Adipose tissue (tissue), 3 donors: Measurements from ENCODE around the gene ANKRD55. TPM values are rescaled to one million over a fixed set of nuclear protein-coding genes. Genes with fewer than 3 reads are reported as not detected.

Source experiments
- H3K27ac ChIP-seq: one replicate; pipeline ENCODE4 v1.5.1; 2013; ENCODE audit warnings: low read depth, low read length
- WGBS, 3 donors: extraction: QIAGEN DNeasy Blood & Tissue Kit; methylation state at CpG; one replicate each; pipeline ENCODE4 v1.1.7; 2013; 5-methylcytosine and 5-hydroxymethylcytosine counted together
- polyA plus RNA-seq, 3 donors: library from polyadenylated mRNA; stranded (reverse); fragments of 200-250 nt; gene quantifications; one replicate each; pipeline ENCODE4 v1.2.3, GENCODE V29; 2013
- donor health status: healthy with polysubstance abuse.
- donor health status: Bipolar disorder and iron deficiency.
- donor health status: healthy.

ANKRD55 gene
- polyA plus RNA-seq, 3 donors, result 0.07 to 0.34 (median 0.20) TPM

GRCh38 chr5:56183506-56183905 is 49.6 kb downstream of the ANKRD55 start:
- no peak overlapping the region for H3K27ac ChIP-seq
- WGBS, 3 donors, result 62 to 87% (median 74%) methylated on average over 4 of the region's 4 CpGs

- WGBS, 3 donors, result 65 to 75% (median 71%) methylated on average over 2 of the region's 2 CpGs
- H3K27ac ChIP-seq, result no peak overlapping the region
These were observed 53.7 kb downstream of the ANKRD55 start for GRCh38 chr5:56179442-56179841.

DNA sequence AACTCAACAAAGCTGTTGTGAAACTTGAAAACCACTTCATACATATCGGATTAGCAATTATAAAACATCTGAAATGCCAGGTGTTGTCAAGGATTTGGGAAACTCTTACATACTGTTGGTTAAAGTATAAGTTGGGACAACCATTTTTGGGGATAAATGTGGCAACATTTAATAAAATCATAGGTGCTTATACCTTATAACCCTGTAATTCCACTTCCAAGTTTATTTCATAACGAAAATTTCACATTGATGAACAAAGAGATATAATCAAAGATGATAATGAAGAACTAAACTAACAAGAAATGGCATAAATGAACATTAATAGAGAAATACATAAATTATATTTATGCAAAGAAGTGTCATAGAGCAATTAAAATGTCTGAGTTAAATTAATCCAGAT is 54.3 kb downstream of the ANKRD55 start:
- WGBS, 3 donors, result 76 to 95% (median 90%) methylated on average over 2 of the region's 2 CpGs
- H3K27ac ChIP-seq, result no peak overlapping the region

DNA sequence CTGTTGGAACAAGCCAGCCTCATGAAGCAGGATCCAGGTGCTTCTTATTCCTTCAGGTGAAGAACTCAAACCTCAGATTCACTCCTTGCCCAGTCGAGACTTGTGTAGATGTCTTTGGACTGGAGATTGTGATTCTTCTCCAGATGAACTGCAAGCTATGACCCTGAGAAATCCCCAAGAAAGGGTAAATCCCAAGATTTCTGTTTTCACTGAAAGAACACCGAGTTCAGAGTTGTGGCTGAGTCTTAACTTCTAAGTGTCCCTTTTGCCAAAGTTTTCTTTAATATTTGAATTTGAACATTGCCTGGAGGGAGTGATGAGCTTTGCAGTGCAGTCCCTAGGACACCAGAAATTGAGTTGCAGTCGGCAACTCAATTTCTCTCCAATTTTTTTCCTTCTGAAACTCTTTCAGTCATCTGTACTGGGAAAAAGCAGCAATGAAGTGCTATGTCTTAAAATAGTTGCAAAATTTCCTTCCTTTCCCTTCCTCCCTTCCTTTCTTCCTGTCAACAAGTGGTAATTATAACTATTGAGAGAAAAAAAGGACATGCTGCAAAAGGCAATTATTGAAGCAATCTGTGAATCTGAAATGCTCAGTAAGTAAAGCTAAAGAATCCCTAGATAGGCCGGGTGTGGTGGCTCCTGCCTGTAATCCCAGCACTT is 56.1 kb downstream of the ANKRD55 start:
- WGBS, 3 donors, result 44 to 62% (median 46%) methylated on average over 4 of the region's 4 CpGs
- no peak overlapping the region for H3K27ac ChIP-seq

DNA sequence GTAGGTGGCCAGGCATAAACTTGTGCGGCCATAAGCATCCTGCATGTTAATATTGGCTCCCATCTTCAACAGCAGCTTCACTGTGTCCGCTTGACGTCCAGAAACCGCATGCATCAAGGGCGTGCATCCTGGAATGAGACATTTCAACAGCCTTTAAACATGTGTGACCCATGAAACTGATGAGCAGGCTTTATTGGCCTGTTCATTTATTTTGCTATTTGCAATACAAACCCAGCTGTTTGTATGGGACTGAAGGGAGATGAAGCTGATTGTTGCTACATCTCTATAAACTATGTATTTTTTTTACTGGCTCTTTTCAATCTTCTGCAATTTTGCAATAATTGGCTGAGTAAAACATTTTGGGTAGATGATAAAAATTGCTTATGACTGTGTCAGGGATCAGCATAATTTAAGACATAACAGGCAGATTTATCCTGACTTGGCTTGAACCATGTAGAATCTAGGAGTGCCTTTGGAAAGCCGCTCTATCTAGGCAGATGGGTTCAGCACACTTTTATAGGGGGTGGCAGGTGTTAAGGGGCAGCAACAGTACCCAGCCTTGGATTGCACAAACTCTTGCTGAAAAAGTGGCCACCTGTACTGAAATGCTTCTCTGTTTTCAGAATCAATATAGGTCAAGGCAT is 56.9 kb downstream of the ANKRD55 start:
- no peak overlapping the region for H3K27ac ChIP-seq
- 56 to 87% (median 69%) methylated on average over 6 of the region's 6 CpGs for WGBS, 3 donors

DNA sequence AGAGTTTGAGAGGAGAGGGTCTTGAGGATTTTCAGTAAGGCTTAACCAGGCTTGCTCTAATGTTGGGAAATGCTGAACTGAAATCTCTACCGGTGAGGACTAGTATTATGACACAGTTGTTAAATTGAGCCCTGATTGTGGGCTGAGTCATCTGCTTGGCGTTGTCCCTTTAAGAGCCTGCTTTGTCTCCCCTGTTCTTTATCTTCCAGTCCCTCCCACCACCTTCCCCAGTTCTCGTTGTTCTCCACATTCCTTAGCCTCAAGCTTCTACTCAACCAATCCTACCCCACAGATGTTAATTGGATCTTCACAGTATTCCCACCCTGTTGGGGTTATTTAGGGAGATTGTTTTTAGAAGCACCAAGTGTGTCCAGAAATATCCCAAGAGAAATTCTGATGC is 57.6 kb downstream of the ANKRD55 start:
- 17 to 54% (median 18%) methylated on average over 3 of the region's 3 CpGs for WGBS, 3 donors

GRCh38 chr5:56175021-56175420 is 58.1 kb downstream of the ANKRD55 start:
- H3K27ac ChIP-seq, result no peak overlapping the region

More for the DNA sequence above, 57.6 kb downstream of the ANKRD55 start:
- no peak overlapping the region for H3K27ac ChIP-seq

DNA sequence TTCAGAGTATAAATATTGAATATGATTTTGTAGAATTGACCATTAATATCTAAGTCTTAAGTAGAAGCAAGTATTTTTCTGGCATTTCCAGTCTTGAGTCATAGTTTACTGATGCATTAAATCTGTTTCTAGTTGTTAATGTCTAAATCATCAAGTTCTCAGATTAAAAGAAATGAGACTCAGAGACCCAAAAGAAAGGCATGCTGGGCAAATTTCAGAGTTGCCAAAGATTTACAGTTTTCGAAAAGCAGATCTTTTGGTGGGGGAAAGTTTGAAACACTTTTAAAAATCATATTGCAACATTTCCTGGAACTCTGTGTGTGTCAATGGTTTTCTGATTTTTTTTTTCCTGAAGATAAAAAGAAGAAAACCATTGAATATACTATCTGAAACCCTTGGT is 60.9 kb downstream of the ANKRD55 start:
- H3K27ac ChIP-seq, result no peak overlapping the region
- WGBS, 3 donors, result 13 to 60% (median 15%) methylated on average over 1 of the region's 1 CpG

GRCh38 chr5:56170557-56170956 is 62.6 kb downstream of the ANKRD55 start:
- 65 to 76% (median 70%) methylated on average over 4 of the region's 4 CpGs for WGBS, 3 donors
- no peak overlapping the region for H3K27ac ChIP-seq

- H3K27ac ChIP-seq, result no peak overlapping the region
These were observed 63.2 kb downstream of the ANKRD55 start for GRCh38 chr5:56169949-56170348.

- 60 to 77% (median 67%) methylated on average over 2 of the region's 2 CpGs for WGBS, 3 donors
- no peak overlapping the region for H3K27ac ChIP-seq
These were observed 63.8 kb downstream of the ANKRD55 start for GRCh38 chr5:56169281-56169680.

DNA sequence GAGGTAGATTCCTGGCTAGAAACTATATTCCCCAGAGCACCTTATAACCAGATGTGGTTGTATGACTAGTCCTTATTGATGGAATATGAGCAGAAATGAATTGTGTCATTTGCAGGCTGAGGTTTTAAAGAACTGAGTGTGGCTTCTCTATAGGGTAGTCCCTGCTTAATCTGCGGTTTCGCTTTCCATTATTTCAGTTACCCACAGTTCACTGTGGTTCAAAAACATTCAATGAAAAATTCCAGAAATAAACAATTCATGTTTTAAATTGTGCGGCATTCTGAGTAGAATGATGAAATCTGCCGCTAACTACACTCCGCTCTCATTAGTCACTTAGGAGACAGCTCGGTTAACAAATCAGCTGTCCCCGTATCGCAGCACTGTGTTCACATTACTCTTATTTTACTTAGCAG is 65.1 kb downstream of the ANKRD55 start:
- H3K27ac ChIP-seq, result no peak overlapping the region
- WGBS, 3 donors, result 90 to 98% (median 90%) methylated on average over 8 of the region's 8 CpGs

GRCh38 chr5:56167519-56167918 is 65.6 kb downstream of the ANKRD55 start:
- no peak overlapping the region for H3K27ac ChIP-seq
- WGBS, 3 donors, result 56 to 77% (median 64%) methylated on average over 2 of the region's 2 CpGs

- WGBS, 3 donors, result 69 to 92% (median 75%) methylated on average over 6 of the region's 6 CpGs
- no peak overlapping the region for H3K27ac ChIP-seq
These were observed 66.3 kb downstream of the ANKRD55 start for GRCh38 chr5:56166671-56167385.

GRCh38 chr5:56164376-56164775 is 68.8 kb downstream of the ANKRD55 start:
- 23 to 49% (median 47%) methylated on average over 3 of the region's 3 CpGs for WGBS, 3 donors
- H3K27ac ChIP-seq, result no peak overlapping the region

DNA sequence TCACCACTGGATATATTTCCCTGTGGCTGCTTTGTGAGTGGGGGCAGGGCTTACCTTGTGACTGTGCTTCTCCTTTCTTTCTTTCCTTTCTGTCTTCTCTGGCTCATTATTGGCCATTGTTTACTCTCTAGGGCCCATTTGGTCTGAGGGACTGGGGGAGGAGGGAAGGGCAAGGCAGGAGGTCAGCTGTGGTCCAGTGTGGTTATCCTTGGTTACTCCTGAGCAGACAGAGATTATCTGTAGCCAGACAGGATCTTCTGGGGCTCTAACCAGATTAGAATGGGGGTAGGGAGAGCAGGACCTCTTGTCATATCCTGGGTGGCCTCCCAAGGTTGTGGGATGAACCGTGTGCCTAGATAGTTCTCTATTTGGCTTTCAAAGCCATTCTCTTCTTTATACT is 71.2 kb downstream of the ANKRD55 start:
- WGBS, 3 donors, result 58 to 65% (median 58%) methylated on average over 1 of the region's 1 CpG
- no peak overlapping the region for H3K27ac ChIP-seq

- no peak overlapping the region for H3K27ac ChIP-seq
- WGBS, 3 donors, result 56 to 88% (median 60%) methylated on average over 3 of the region's 3 CpGs
These were observed 71.7 kb downstream of the ANKRD55 start for GRCh38 chr5:56161439-56161823.

DNA sequence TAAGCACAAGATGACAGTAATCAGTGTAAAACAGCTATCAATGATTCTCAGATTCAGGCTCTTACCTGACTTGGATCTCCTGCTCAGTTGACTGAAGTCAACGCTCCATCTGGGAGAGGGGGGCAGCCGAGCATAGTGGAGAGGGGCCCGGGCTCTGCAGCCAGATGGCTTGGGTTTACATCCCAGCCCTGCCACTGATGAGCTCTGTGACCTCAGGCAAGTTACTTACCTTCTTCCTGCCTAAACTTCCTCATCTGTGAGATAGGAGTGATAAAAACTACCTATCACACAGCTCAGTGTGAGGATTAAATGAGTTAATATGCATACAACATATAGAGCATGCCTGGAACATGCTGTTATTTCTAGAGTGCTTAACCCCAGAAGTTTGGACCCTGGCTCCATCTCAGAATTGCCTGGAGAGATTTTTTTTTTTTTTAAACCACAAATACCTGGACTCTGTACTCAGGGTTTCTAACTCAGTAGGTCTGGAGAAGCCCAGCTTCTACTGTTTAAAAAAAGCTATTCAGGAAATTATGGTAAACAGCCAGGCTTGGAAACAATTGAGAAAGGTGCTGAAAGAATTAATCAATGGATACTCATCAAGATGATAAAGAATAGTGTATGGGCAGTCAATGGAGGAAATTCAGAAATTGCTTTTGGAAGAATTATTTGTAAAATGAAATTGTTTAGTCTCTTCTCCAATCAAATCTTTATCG is 72.2 kb downstream of the ANKRD55 start:
- H3K27ac ChIP-seq, result no peak overlapping the region
- 89 to 92% (median 89%) methylated on average over 4 of the region's 4 CpGs for WGBS, 3 donors

GRCh38 chr5:56159521-56159947 is 73.6 kb downstream of the ANKRD55 start:
- WGBS, 3 donors, result 43 to 70% (median 64%) methylated on average over 7 of the region's 7 CpGs
- no peak overlapping the region for H3K27ac ChIP-seq
